HG03060 (cell line): ENCODE measurements around the gene INPP5B.

Source experiments
- ATAC-seq: cut with Tn5 transposase; IDR thresholded peaks from one replicate; pipeline ENCODE4 v1.9.1; 2021; ENCODE audit warnings: low read depth, moderate number of reproducible peaks; ENCODE audit not compliant: unreplicated experiment

INPP5B gene

DNA sequence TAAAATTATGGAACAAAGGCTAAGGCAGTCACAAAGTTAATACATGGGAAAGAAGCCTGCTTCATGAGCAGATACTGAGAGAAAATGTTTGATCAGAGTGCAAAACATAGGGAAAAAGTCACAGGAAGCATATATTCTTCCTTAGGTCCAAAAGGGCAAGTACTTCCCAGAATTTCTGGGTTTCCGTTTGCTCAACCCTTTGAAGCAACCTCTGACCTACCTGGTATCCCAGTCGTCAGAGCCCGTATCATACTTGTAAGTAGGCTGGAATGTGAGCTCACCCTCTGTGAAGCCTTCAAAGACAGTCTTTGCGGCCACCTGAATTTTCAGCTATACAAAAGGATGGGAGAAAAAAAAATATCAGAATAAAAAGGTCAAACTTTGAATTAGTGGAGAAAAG, 67.0 kb downstream of the INPP5B start:
- no peak for ATAC-seq

DNA sequence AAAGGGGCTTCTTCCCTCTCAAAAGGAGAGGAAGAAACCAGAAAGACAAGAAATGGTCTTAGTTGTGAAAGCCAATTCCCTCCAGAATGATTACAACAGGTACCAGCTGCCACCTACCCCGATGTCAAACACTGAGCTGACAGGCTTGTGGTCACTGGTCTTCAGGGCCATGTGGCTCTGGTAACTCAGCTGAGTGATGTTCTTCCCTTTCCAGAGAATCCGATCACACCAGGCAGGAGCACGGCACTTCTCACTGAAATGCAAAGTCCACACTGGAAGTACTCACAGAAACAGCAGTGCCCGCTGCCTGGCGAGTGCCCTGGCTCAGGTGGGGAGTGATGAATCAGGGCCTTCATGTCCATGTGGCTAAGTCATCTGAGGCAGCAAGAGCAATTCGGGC, 68.8 kb downstream of the INPP5B start:
- no peak for ATAC-seq

DNA sequence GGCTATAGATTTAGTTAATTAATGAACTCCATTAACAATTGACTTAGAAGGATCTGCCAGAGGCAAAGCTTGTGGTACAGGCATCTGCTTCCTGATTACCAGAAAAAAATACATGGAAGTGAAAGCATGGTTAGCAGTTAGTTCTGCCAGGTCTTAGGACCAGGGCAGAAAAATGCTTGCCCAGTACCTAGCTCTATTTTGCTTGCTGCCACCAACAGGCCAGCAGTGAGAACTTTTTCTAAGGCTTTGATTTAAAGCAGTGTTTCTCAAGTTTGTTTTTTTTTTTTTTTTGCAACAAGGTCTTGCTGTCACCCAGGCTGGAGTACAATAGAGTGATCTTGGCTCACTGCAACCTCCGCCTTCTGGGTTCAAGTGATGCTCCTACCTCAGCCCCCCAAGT, 71.0 kb downstream of the INPP5B start:
- ATAC-seq: no peak

DNA sequence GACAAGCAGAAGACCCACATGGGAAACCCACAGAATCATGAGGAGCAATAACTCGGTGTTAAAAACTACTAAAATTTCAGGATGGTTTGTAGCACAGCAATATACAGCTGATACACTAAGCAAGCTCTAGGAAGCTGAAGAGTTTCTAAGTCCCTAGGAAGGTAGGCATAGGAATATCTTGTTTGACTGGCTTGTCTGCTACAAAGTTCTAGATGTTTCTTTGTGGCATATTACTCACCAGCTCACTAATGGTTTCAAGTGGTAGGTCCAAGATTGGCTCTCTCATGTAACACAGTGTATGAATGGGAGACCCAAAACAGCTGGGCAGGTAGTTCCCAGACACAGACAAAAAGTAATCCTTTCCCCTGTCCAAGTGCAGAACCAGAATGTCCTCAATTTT, 74.2 kb downstream of the INPP5B start:
- no peak for ATAC-seq

DNA sequence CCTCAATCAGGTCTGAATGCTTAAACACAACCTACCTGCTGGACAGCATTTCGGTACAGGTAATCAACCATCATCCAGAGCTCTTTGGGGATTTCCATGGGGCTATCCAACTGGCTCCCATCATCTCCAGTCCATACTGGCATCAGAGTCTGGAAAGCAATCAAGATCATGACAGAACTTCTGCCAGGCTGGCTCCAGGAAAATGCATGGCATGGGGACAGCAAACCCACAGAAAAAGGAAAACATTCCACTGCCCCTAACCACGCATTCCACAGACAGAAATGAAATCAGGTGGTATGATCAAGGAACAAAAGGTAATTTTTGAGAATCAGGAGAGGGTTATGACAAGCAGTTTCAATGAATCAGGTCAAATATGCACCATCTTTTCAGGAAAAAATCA, 78.4 kb downstream of the INPP5B start:
- no peak for ATAC-seq

DNA sequence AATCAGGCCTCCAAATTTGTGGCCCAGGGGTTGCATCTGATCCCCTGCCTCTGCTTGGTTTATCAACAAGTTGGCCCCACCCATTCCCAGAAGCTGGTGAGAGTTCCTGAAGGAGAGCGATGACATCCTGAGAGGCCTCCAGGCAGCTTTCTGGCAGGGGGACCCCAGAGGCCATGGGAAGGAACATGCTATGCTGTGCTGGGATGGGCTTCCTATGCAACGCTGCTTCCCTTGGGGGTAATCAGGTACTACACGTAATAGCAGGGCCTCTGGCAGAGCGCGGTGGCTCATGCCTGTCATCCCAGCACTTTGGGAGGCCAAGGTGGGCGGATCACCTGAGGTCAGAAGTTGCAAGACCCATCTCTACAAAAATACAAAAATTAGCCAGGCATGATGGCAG, 79.1 kb downstream of the INPP5B start:
- ATAC-seq: no peak

DNA sequence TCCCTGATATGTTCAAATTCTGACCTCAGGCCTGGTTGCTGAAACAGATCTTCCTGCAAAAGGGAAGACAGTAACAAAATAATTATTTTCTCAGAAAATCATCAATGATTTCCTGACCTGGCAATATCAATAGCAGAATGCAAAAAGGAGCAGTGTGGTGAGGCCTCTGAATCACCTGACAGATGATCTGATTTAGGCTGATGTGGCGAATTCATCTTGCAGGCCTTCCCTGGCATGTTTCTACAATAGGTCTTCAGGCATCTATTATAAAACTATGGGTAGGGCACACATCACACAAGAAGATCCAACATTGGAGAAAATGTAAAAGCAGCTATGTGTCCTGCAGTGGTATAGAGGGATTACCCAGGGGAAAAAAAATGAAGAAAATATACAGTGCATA, 80.4 kb downstream of the INPP5B start:
- no peak for ATAC-seq

DNA sequence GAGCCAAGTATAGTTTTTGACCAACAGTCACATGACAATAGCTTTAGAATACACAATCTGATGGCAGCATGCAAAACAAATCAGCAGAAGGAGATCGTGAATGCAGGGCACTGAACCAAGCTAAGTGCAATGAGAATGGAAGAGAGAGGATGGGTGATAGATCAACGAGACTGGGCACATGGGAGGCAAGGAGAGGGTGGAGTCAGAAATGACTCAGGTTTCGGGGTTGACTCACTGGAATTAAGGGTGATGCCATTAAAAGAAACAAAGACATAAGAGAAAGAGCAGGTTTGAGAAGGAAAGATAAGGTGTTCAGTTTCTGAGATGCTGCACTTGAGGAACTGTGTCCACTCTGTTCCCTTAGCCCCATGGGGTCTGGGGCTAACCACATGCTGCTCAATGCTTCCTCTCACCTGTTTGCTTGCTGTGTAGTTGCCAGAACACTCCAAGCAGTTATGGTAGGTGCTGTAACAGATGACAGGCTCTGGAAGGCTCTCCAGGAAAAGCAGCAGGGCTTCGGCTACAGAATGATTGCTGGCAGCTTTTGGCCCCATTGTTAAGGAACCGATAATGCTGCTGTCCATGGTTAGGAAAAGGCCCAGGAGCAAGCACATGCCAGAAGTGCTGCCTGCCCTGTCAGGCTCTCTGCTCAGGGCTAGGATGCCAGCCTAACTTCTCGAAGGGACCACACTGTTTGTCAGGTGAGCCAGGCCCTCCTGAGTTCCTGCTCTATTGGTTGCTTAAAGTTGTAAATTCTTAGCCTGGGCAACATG, 81.3 kb downstream of the INPP5B start:
- ATAC-seq: no peak

DNA sequence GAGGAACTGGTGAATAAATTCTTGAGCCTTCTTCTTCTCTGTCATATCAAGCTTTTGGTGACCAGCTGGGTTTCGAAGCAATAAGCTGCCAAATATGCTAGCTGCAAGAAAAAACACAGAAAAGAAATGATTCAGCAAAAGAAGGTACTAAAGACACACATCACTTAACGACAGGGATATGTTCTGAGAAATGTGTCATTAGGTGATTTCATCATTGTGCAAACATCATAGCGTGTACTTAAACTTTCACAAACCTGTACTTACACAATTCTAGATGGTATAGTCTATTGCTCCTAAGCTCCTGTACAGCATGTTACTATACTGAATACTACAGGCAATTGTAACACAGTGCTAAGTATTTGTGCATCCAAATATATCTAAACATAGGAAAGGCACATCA, 84.5 kb downstream of the INPP5B start:
- no peak for ATAC-seq

DNA sequence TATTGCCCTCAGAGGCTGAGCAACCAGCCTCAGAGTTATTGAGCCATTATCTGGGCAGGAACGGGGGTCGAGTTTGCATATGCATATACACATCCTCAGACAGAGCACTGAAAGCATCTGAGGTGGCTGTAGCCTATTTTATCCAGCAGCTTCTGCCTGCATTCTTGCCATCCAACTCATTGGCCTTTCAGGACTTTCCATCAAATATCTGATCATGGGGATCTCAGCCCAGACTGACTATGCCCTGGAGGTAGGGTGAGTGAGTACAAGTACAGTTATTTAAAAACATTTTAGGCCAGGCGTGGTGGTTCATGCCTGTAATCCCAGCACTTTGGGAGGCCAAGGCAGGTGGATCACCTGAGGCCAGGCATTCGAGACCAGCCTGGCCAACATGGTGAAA, 85.7 kb downstream of the INPP5B start:
- no peak for ATAC-seq

DNA sequence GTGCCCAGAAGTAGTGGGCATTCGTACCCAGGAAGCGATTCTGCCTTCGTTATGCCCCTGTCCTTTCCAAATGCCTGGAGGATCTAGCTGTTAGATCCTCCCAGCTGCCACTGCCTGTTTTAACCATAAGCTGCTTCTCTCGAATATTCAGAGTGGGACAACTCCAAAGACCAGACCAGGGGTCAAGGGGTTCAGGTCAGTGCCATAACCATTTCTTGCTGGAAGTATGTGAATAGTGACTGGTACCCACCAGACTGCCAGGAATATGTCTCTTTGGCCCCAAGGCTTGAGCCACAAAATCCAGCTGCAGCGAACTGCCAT, 86.5 kb downstream of the INPP5B start:
- no peak for ATAC-seq

DNA sequence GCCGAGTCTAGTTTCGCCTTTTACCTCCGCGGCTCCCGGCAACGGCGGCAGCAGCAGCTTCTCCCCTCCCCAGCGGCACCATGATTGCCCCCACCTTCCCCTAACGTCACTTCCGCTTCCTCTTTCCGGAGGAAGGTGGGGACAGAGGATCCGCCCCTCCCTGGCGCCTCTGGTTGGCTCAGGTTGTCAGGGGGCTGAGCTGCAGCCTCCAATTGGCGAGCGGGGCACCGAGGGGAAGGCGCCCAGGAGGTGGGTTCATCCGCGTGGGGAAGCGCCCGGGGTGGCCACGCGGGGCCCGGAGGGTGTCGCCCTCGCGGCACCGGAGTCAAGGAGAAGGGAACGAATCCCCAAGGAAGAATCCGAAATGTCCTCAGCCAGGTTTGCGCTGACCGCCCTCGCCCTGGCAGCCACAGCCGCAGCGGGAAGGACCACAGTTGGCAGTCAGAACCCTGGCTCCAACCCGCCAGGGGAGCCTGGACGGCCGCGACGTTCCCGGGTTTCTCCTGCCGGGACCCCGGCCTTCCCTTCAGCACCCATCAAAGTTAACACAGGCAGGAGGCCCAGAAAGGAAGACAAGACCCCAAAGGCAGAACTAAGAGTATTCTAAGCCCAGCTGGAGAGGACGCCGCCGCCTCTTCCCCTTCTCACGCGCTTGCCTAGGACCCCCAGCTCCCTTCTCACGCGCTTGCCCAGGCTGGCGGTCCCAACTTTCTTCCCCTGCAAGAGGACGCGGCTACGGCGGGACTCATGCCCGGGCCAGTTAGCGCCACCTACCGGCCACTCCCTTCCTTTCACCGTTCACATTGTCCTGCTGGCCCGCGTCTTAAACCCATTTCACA, 87.1 kb downstream of the INPP5B start, which contains the start of gene MTF1:
TSS of gene MTF1 (minus strand) at position 86 of the 839 bp plus-strand sequence. CDS start 1,934 bp downstream, outside the sequence.
- peak; percentile 81 for ATAC-seq

DNA sequence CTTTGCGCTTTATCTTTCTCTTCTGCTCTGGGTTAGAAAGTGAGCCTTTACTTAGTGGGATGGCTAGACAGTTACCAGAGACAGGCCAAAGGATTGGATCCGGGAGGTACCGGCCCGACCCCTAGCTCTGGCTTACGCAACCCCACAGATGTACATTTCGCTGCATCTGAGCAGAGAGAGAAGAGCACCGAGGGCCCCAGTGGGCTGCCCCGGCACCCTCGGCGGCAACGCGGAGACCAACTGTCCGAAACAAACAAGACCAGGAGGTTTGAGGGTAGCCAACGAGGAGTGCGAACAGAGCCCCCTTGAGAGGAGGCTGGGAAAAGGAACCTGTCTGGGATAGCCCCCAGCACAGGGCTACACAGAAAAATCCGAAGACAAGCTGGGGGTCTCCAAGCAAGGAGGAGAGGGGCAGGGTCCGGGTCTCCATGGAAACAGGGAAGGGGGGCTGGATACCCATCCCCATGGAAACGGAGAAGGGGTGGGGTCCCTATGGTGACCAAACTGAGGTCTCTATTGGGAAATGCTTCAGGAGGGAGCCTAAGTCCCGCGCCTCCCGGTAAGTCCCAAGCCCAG, 87.8 kb downstream of the INPP5B start:
- ATAC-seq: peak; percentile 2

DNA sequence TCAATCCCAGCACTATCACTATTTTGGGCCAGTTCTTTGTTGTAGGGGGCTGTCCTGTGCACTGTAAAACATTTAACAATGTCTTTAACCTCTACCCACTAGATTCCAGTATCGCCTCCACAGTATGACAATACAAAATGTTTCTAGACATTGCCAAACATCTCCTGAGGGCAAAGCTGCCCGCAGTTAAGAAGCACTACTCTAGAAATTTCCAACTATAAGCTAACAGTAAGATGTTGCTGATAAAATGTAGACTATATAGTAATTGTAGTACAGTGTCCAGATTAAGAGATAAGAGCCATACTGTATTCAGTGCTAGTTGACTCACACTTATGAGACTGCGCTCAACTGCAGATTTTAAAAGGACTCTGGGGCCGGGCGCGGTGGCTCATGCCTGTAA, 92.4 kb downstream of the INPP5B start:
- no peak for ATAC-seq

DNA sequence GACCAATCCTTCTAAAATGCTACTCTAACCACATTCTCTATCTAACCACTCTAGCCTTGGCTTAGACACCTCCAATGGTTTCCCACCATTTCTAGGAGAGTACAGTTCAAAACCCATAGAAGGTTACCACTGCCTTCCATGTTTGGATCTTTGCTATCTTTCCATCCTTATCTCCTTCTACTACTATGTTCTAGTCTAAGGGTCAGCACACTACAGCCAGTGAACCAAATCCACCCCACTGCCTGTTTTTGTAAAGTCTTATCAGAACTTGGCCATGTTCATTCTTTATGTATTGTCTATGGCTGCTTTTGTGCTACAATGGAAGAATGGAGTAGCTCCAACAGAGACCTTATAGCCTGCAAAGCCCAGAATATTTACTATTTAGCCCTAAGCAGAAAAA, 93.7 kb downstream of the INPP5B start:
- ATAC-seq: no peak

DNA sequence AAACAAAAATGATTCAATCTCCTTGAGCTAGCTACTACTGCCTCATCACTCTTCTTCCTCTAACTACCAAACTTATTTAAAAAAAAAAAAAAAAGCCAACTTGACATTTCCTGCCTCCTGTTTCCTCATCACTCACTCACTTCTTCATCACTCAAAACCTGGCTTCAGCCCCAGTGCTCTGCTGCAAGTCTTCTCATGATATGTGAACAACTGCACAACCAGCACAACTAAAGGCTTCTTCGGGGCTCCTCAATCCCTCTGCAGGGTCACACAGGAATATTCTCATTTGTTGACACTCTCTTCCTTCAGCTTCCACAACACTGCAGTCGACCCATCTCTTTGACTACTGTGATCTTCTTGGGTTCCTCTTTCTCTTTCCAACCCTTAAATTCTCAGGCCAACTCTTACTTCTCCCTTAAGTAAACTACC, 95.1 kb downstream of the INPP5B start:
- ATAC-seq: no peak

DNA sequence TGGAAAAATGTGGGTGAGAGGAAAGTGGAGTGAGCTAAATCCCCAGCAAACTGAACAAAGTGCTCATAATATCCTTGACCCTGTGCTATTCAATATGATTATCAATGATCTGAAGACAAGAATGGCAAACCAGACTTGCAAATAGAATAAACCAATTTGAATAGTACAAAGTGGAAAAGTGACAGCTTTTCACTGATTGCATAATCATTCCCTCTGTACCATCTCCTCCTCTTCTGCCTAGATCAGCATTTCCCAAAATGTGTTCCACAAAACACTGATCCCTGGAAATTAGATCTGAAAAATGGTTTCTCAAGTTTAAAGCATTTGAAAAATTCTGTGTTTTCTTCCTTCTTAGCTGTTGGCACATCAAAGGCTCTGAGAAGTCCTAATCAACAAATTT, 95.6 kb downstream of the INPP5B start:
- ATAC-seq: no peak

DNA sequence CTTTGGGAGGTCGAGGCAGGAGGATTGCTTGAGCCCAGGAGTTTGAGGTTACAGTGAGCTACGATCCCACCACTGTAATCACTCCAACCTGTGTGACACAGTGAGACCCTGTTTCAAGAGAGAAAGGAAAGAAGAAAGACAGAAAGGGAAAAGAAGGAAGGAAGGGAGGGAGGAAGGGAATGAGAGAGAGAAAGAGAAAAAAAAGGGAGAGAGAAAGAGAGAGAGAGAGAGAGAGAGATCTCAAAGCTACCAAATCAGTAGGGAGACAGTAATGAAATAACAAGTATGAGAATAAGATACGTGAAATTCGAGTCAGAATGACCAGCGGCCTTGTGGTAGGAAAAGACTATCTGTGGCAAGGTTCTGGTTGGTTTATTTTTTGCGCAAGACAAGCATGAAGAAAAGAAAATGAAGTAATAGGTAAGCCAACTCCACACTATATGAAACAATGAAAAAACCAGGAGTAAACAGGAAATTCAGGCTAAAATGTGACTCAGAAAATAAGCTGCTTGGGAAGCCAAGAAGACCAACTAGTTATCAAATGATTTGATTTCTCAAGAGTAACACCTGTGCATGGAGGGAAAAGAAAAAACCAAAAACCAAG, 96.4 kb downstream of the INPP5B start:
- no peak for ATAC-seq

DNA sequence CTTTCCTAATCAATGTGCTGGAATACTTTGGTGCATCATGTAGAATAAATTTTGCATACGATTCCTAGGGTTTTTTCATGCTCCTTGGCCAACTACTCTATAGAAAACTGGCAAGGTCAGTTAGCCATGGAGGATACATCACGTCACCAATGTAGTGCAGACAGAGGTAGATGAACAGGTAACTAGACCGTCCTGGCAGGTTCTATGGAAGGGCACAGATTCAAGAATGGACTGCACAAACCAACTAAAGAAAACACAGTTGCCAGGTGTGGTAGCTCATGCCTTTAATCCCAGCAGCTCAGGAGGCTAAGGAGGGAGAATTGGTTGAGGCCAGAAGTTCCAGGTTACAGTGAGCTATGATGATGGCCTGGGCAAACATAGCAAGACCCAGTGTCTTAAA, 97.4 kb downstream of the INPP5B start:
- ATAC-seq: no peak

DNA sequence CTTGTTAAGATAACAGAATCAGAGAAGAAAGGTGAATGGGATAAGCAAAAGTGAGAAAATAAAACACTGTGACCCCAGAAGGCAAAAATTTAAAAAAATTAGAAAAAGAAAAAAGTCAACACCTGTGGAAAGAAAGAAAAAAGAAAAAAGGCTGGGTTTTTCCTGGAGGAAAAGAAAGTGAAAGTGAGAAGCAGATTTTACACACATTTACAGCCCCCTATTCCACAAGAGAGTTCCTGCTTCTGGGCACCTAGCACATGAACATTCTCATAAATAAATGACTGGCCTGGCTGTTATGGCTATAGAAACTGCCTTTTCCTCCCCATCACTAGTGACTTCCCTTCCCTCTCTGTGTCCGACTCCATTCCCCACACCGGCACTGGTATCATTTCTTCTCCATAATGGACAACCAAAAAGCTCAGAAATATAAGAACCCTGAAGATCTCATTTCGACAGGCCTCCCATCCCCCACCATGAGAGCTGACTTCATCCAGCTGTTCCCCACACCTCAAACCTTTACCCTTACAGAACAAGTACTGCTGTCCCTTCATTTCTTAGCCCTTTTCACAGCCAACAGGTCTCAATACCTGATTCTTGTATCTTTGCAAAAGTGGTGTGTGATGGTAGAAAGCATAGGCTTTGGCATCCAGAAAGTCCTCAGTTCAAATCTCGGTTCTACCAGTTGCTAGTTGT, 100.1 kb downstream of the INPP5B start:
- no peak for ATAC-seq

DNA sequence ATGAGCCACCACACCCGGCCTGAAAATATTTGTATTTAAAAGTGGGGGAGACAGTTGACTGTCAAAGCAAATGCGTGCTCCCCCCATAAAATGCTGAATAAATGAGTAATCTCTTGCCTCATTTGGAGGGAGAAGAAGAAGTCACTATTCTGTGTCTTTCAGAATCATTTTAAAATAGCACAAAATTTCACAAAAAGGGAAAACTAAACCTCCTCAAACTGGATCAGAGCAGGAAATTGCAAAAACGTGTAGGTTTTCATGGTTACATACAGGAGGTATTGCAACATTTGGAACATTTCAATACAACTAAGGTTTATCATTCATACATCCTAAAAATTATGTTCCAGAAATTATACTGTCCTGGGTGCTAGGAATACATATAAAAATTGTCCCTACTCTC, 101.1 kb downstream of the INPP5B start:
- ATAC-seq: no peak
